Nucleus accumbens (tissue), 56 donors: ENCODE data around the gene KSR1.
"Not testable (repeated sequence)": the region's sequence is repeated elsewhere in the genome, so short reads cannot be mapped to it uniquely, and the experiment has no call there.

Experiments used
- DNase-seq, 56 donors: peaks; one replicate each; lab custom pipeline; 2025; lab: John Stamatoyannopoulos, UW

KSR1 gene

GRCh38 chr17:27425991-27426390 is 30.3 kb upstream of the KSR1 start:
- DNase-seq = no peak

GRCh38 chr17:27426471-27426870 is 29.8 kb upstream of the KSR1 start:
- DNase-seq = not testable (repeated sequence)

GRCh38 chr17:27427166-27427862 is 28.9 kb upstream of the KSR1 start:
- DNase-seq = not testable (repeated sequence)

- no peak for DNase-seq
These were observed 27.3 kb upstream of the KSR1 start for GRCh38 chr17:27428781-27429505.

- DNase-seq = no peak
These were observed 26.4 kb upstream of the KSR1 start for GRCh38 chr17:27429666-27430382.

- DNase-seq = no peak
These were observed 25.8 kb upstream of the KSR1 start for GRCh38 chr17:27430383-27430840.

GRCh38 chr17:27430882-27431491 is 25.3 kb upstream of the KSR1 start:
- peak in 6 of 56 donors; percentile 3 to 20 (median 5) for DNase-seq

GRCh38 chr17:27433521-27433920 is 22.7 kb upstream of the KSR1 start:
- DNase-seq = no peak

GRCh38 chr17:27435431-27436070 is 20.7 kb upstream of the KSR1 start:
- not testable (repeated sequence) for DNase-seq

GRCh38 chr17:27438348-27438998 is 17.8 kb upstream of the KSR1 start:
- peak in 5 of 56 donors; percentile 5 to 16 (median 10) for DNase-seq

- no peak for DNase-seq
These were observed 16.9 kb upstream of the KSR1 start for GRCh38 chr17:27439342-27439741.

- no peak for DNase-seq
These were observed 13.5 kb upstream of the KSR1 start for GRCh38 chr17:27442702-27443101.

- no peak for DNase-seq
These were observed 12.8 kb upstream of the KSR1 start for GRCh38 chr17:27443491-27443890.

GRCh38 chr17:27445971-27446370 is 10.3 kb upstream of the KSR1 start:
- DNase-seq = no peak

GRCh38 chr17:27446569-27447301 is 9.5 kb upstream of the KSR1 start:
- no peak for DNase-seq

GRCh38 chr17:27448534-27448933 is 7.7 kb upstream of the KSR1 start:
- DNase-seq = not testable (repeated sequence)

- peak in 9 of 56 donors; percentile 11 to 61 (median 17) for DNase-seq
These were observed 6.7 kb upstream of the KSR1 start for GRCh38 chr17:27449541-27449940.

GRCh38 chr17:27449988-27450387 is 6.3 kb upstream of the KSR1 start:
- no peak for DNase-seq

- no peak for DNase-seq
These were observed 5.8 kb upstream of the KSR1 start for GRCh38 chr17:27450416-27450815.
